Measurements from ENCODE around the gene PNMA6E. TPM values are rescaled to one million over a fixed set of nuclear protein-coding genes. Genes with fewer than 3 reads are reported as not detected.
A peak's percentile ranks its signal among the peaks of the same experiment; 100 is the strongest.

Gene PNMA6E
- total RNA-seq, 1 donor = not detected

DNA sequence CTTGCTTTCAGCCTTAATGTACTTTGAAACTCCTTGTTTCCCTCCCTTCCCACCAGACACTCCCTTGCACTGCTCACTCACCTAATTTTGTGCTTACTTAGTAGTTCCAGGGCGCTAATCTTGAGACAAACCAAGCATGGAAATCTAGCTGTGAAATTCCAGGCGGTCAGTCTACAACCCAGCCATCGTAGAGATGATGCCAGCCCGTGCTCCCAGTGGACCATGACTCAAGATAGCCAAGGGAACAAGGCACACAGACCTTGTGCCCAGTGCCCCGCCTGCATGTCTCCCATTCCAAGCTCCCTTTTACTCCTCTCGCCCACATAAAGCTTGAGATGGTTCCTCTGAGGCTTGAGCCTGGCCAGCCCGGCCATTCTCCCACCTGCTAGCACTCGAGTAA is 33.7 kb upstream of the PNMA6E start:
- Histone ChIP-seq H3K79me2 (ENCODE audit: insufficient read depth, low read length) (no peaks in the 10 kb centered on the region), H3K4me2 (ENCODE audit: insufficient read depth, low read length) (no peak overlapping the region), H2AFZ (ENCODE audit: low read length) (no peak overlapping the region), H3K4me3 (ENCODE audit: insufficient read depth, low read length) (no peak overlapping the region), H4K20me1 (ENCODE audit: insufficient read depth, low read length) (no peaks in the 10 kb centered on the region), H3K9me3 (ENCODE audit: low read depth, low read length) (no peaks in the 10 kb centered on the region), H3K36me3 (ENCODE audit: insufficient read depth, low read length) (no peaks in the 10 kb centered on the region), H3K4me1 (ENCODE audit: insufficient read depth, low read length) (no peaks in the 10 kb centered on the region), H3K27ac (ENCODE audit: low read depth, low read length) (no peak overlapping the region), H3K27me3 (ENCODE audit: insufficient read depth, low read length) (peaks cover 4% of the 10 kb centered on the region)
- TF ChIP-seq, protein P1, sequence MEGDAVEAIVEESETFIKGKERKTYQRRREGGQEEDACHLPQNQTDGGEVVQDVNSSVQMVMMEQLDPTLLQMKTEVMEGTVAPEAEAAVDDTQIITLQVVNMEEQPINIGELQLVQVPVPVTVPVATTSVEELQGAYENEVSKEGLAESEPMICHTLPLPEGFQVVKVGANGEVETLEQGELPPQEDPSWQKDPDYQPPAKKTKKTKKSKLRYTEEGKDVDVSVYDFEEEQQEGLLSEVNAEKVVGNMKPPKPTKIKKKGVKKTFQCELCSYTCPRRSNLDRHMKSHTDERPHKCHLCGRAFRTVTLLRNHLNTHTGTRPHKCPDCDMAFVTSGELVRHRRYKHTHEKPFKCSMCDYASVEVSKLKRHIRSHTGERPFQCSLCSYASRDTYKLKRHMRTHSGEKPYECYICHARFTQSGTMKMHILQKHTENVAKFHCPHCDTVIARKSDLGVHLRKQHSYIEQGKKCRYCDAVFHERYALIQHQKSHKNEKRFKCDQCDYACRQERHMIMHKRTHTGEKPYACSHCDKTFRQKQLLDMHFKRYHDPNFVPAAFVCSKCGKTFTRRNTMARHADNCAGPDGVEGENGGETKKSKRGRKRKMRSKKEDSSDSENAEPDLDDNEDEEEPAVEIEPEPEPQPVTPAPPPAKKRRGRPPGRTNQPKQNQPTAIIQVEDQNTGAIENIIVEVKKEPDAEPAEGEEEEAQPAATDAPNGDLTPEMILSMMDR (IDR thresholded peaks at IDR 0.05; ENCODE audit: extremely low read depth, low read depth, low read length) = no peak
- peak; percentile 31 for DNase-seq (ENCODE audit: insufficient read length, low spot score, missing footprints)

DNA sequence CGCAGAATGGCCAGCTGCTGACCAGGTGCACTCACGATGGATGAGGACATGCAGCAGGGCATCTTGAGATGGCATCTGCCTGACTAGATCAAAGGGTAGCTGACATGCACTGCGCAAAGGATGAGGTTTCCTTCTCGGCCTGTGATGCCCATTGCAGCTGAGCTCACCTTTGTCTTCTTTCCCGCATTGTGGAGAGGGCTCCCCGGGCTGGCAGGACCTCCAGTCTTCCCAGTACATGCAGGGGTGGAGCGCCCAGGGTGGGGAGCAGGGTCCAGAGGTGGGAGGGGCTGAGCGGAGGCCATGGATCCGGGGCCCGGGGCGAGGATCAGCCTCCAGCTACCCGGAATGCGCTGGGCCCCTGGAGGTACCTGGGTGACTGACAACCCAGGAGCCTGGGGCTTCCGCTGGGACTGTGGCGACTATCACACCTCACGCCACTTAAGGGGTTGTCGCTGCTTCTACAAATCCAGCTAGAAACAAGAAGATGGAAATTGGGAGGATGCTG is 32.7 kb upstream of the PNMA6E start:
- Histone ChIP-seq H3K4me1 (ENCODE audit: insufficient read depth, low read length) (no peaks in the 10 kb centered on the region), H4K20me1 (ENCODE audit: insufficient read depth, low read length) (no peaks in the 10 kb centered on the region), H3K4me3 (ENCODE audit: insufficient read depth, low read length) (no peak overlapping the region), H3K79me2 (ENCODE audit: insufficient read depth, low read length) (no peaks in the 10 kb centered on the region), H3K9me3 (ENCODE audit: low read depth, low read length) (no peaks in the 10 kb centered on the region), H2AFZ (ENCODE audit: low read length) (no peak overlapping the region), H3K27ac (ENCODE audit: low read depth, low read length) (no peak overlapping the region), H3K36me3 (ENCODE audit: insufficient read depth, low read length) (no peaks in the 10 kb centered on the region), H3K4me2 (ENCODE audit: insufficient read depth, low read length) (no peak overlapping the region), H3K27me3 (ENCODE audit: insufficient read depth, low read length) (peaks cover 4% of the 10 kb centered on the region)
- peak; percentile 65 for DNase-seq (ENCODE audit: insufficient read length, low spot score, missing footprints)
- TF ChIP-seq, protein P1 (IDR thresholded peaks at IDR 0.05; ENCODE audit: extremely low read depth, low read depth, low read length) = no peak

DNA sequence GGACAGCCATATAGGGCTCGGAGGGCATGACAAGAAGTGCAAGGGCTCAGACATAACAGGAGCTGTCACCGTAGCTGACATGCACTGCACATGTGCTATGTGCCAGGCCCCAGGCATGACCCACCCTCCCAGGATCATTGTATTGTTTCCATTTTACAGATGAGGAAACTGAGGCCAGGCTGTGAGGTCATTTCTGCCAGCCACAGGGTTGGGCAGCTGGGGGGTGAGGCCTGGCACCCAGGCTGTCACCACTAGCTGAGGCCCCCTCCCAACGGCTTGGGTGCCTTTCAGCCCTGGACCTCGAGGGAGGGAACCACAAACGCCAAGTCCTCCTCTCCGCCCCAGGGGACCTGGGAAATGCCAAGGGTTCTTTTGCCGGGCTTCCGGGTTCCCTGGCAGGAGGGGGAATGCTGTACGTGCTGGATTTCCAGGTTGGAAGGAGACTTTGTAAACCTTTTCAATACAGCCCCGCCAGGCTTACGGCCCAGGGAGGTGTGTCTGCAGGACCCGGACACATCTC is 32.1 kb upstream of the PNMA6E start:
- Histone ChIP-seq H3K9me3 (ENCODE audit: low read depth, low read length) (no peaks in the 10 kb centered on the region), H3K4me2 (ENCODE audit: insufficient read depth, low read length) (no peak overlapping the region), H4K20me1 (ENCODE audit: insufficient read depth, low read length) (no peaks in the 10 kb centered on the region), H3K4me1 (ENCODE audit: insufficient read depth, low read length) (no peaks in the 10 kb centered on the region), H3K27me3 (ENCODE audit: insufficient read depth, low read length) (peaks cover 4% of the 10 kb centered on the region), H2AFZ (ENCODE audit: low read length) (no peak overlapping the region), H3K36me3 (ENCODE audit: insufficient read depth, low read length) (no peaks in the 10 kb centered on the region), H3K4me3 (ENCODE audit: insufficient read depth, low read length) (no peak overlapping the region), H3K27ac (ENCODE audit: low read depth, low read length) (no peak overlapping the region), H3K79me2 (ENCODE audit: insufficient read depth, low read length) (no peaks in the 10 kb centered on the region)
- TF ChIP-seq, protein P1 (IDR thresholded peaks at IDR 0.05; ENCODE audit: extremely low read depth, low read depth, low read length) = no peak
- peak; percentile 78 for DNase-seq (ENCODE audit: insufficient read length, low spot score, missing footprints)

DNA sequence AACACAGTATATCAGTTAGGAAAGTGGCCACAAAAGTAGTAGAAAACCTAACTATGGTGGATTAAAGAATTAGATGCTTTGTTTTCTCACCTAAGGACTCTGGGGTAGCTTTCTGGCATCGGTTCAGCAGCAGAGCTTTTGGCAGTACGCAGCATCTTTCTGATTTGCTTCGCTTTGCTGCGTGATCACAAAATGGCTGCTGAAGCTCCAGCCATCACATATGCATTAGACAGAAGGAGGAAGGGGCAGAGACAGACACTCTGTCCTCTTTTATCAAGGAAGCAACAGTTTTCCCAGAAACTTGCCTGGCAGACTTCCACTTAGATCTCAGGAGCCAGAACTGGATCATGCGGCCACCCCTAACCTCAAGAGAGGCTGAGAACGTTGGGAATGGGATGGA is 29.6 kb upstream of the PNMA6E start:
- H3K27ac ChIP-seq (ENCODE audit: low read depth, low read length) = no peak overlapping the region
- no peak overlapping the region for H2AFZ ChIP-seq (ENCODE audit: low read length)
- H4K20me1 ChIP-seq (ENCODE audit: insufficient read depth, low read length) = no peaks in the 10 kb centered on the region
- no peak overlapping the region for H3K4me2 ChIP-seq (ENCODE audit: insufficient read depth, low read length)
- H3K36me3 ChIP-seq (ENCODE audit: insufficient read depth, low read length) = no peaks in the 10 kb centered on the region
- H3K79me2 ChIP-seq (ENCODE audit: insufficient read depth, low read length) = no peaks in the 10 kb centered on the region
- peak; percentile 31 for DNase-seq (ENCODE audit: insufficient read length, low spot score, missing footprints)
- TF ChIP-seq, protein P1 (IDR thresholded peaks at IDR 0.05; ENCODE audit: extremely low read depth, low read depth, low read length) = no peak
- H3K27me3 ChIP-seq (ENCODE audit: insufficient read depth, low read length) = peaks cover 4% of the 10 kb centered on the region
- no peaks in the 10 kb centered on the region for H3K4me1 ChIP-seq (ENCODE audit: insufficient read depth, low read length)
- no peak overlapping the region for H3K4me3 ChIP-seq (ENCODE audit: insufficient read depth, low read length)
- H3K9me3 ChIP-seq (ENCODE audit: low read depth, low read length) = no peaks in the 10 kb centered on the region
